Measurements from ENCODE around the gene VAV2.

Gene VAV2

GRCh38 chr9:133835262-133835901 lies 156.7 kb downstream of the VAV2 start:
- DNase-seq (ENCODE audit: low read depth in 2 of 2) = no peak

- DNase-seq (ENCODE audit: low read depth in 2 of 2) = no peak
Measured at GRCh38 chr9:133834080-133834976, 157.8 kb downstream of the VAV2 start.

GRCh38 chr9:133833388-133834025 lies 158.6 kb downstream of the VAV2 start:
- DNase-seq (ENCODE audit: low read depth in 2 of 2) = no peak

GRCh38 chr9:133832877-133833276 lies 159.2 kb downstream of the VAV2 start:
- DNase-seq (ENCODE audit: low read depth in 2 of 2) = no peak

- no peak for DNase-seq (ENCODE audit: low read depth in 2 of 2)
Measured at GRCh38 chr9:133830711-133831110, 161.4 kb downstream of the VAV2 start.

- no peak for DNase-seq (ENCODE audit: low read depth in 2 of 2)
Measured at GRCh38 chr9:133830310-133830709, 161.8 kb downstream of the VAV2 start.

- DNase-seq (ENCODE audit: low read depth in 2 of 2) = no peak
Measured at GRCh38 chr9:133828338-133828997, 163.7 kb downstream of the VAV2 start.

- DNase-seq (ENCODE audit: low read depth in 2 of 2) = no peak
Measured at GRCh38 chr9:133826289-133827085, 165.6 kb downstream of the VAV2 start.

- DNase-seq (ENCODE audit: low read depth in 2 of 2) = no peak
Measured at GRCh38 chr9:133825555-133826218, 166.4 kb downstream of the VAV2 start.

- no peak for DNase-seq (ENCODE audit: low read depth in 2 of 2)
Measured at GRCh38 chr9:133824802-133825186, 167.3 kb downstream of the VAV2 start.

GRCh38 chr9:133824106-133824801 lies 167.9 kb downstream of the VAV2 start:
- DNase-seq (ENCODE audit: low read depth in 2 of 2) = no peak

GRCh38 chr9:133823189-133824105 lies 168.7 kb downstream of the VAV2 start:
- DNase-seq (ENCODE audit: low read depth in 2 of 2) = no peak

- DNase-seq (ENCODE audit: low read depth in 2 of 2) = no peak
Measured at GRCh38 chr9:133822430-133823065, 169.6 kb downstream of the VAV2 start.

- DNase-seq (ENCODE audit: low read depth in 2 of 2) = no peak
Measured at GRCh38 chr9:133821601-133822429, 170.3 kb downstream of the VAV2 start.

GRCh38 chr9:133819923-133820322 lies 172.2 kb downstream of the VAV2 start:
- DNase-seq (ENCODE audit: low read depth in 2 of 2) = no peak

- DNase-seq (ENCODE audit: low read depth in 2 of 2) = no peak
Measured at GRCh38 chr9:133818444-133818843, 173.7 kb downstream of the VAV2 start.

- DNase-seq (ENCODE audit: low read depth in 2 of 2) = no peak
Measured at GRCh38 chr9:133815781-133816180, 176.3 kb downstream of the VAV2 start.
